ENCODE measurements around the gene ANKRD33. TPM values are rescaled to one million over a fixed set of nuclear protein-coding genes. Genes with fewer than 3 reads are reported as not detected.

Gene ANKRD33
- total and polyA plus RNA-seq, 2 of the 8 experiments (the other 6 are each of a cell fraction or from before 2014, with no cell fraction given) = 0.41 to 0.53 TPM

DNA sequence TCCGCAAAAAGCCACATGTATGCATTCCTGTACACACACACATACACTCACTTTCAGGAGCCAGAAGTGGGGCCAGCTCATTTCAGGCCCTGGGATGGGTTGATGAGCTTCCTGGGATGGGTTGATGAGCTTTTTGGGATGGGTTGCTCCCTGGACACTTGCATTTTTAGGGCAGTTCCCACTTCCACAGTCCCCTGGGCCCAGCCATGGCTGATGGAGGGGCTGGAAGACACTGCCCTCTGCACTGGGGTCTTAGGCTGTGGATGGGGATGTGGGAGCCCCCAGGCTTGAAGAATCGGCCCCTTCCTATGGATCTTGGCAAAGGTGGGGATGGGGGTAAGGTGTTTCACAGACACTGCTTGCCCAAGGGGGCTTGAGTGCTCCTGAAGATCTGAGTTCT, 32.1 kb downstream of the ANKRD33 start:
- Histone ChIP-seq H3K9me3 (ENCODE audit: insufficient read depth in 2 of 2, low read depth in 1 of 2, low read length in 1 of 2) (no peaks in the 10 kb centered on the region), H3K79me2 (ENCODE audit: control insufficient read depth in 1 of 2, insufficient read depth in 2 of 2, low read length in 2 of 2) (no peaks in the 10 kb centered on the region), H2AFZ (ENCODE audit: low read length) (no peak overlapping the region), H2BK120ac (replicated peaks; ENCODE audit: low read depth, low read length) (no peak overlapping the region), H4K91ac (replicated peaks; ENCODE audit: insufficient read length, low read length) (no peak overlapping the region), H3K27ac (ENCODE audit: low read depth, low read length) (no peak overlapping the region), H4K8ac (ENCODE audit: extremely low read depth, insufficient read depth, low read length) (no peak overlapping the region; the same call in 1 of the 2 replicates), H3K79me1 (ENCODE audit: low read depth, low read length) (no peaks in the 10 kb centered on the region), H3K4me2 (ENCODE audit: insufficient read depth in 1 of 2, low read depth in 2 of 2, low read length in 2 of 2) (no peak overlapping the region), H3K36me3 (ENCODE audit: control insufficient read depth in 2 of 4, insufficient read depth in 4 of 4, low read length in 3 of 4) (no peaks in the 10 kb centered on the region), H2BK15ac (ENCODE audit: low read length) (no peak overlapping the region), H3K4me1 (replicated peaks in 1 of 4; ENCODE audit: control insufficient read depth in 3 of 4, insufficient read depth in 4 of 4, low read length in 3 of 4) (peaks cover 2 to 14% (median 10%) of the 10 kb centered on the region in 4 experiments), H4K20me1 (replicated peaks in 1 of 2; ENCODE audit: control insufficient read depth in 1 of 2, insufficient read depth in 2 of 2, low read length in 2 of 2) (no peaks in the 10 kb centered on the region), H3K4me3 (ENCODE audit: extremely low read depth in 1 of 4, insufficient read depth in 2 of 4, low read depth in 3 of 4, low read length in 4 of 4) (no peak overlapping the region), H2BK20ac (ENCODE audit: low read length) (no peak overlapping the region), H3K23ac (ENCODE audit: insufficient read length) (no peak overlapping the region), H3K56ac (replicated peaks; ENCODE audit: insufficient read length, low read depth, low read length) (no peak overlapping the region), H3K9ac (replicated peaks in 1 of 4; ENCODE audit: extremely low read depth in 1 of 4, low read depth in 3 of 4, low read length in 3 of 4) (no peak overlapping the region), H4K5ac (ENCODE audit: insufficient read length, low read depth, low read length) (no peak overlapping the region), H3K27me3 (replicated peaks in 1 of 4; ENCODE audit: control insufficient read depth in 3 of 4, extremely low read depth in 1 of 4, insufficient read depth in 3 of 4, low read length in 3 of 4) (peaks cover 0 to 8% (median 5%) of the 10 kb centered on the region in 4 experiments; a peak in 4 of 7 replicates), H3K4ac (replicated peaks; ENCODE audit: insufficient read length, low read depth, low read length) (no peak overlapping the region), H3K14ac (ENCODE audit: insufficient read length) (no peak overlapping the region), H3K23me2 (ENCODE audit: low read depth, low read length) (no peaks in the 10 kb centered on the region; the same call in 1 of the 2 replicates), H2BK12ac (ENCODE audit: low read depth, low read length) (no peak overlapping the region), H2AK5ac (ENCODE audit: low read depth, low read length) (no peak overlapping the region), H3K18ac (ENCODE audit: extremely low read depth, low read length) (no peak overlapping the region), H2BK5ac (ENCODE audit: low read depth, low read length) (no peak overlapping the region)
- POLR2A ChIA-PET (ENCODE audit: partially characterized antibody) = no interaction called here
- CTCF ChIA-PET (ENCODE audit: partially characterized antibody) = interaction anchor here (0.5 to 8.1 kb wide), 4 partner anchors 8 to 1807 kb away, joined by 4 to 106 read pairs (median 11); no protein-coding TSS in a partner anchor
- no peak for FAIRE-seq
- WGBS, 2 experiments (ENCODE audit: extremely low coverage in 1 of 2, insufficient coverage in 1 of 2, insufficient read length in 1 of 2, insufficient replicate concordance in 2 of 2, low coverage in 1 of 2, low lambda C conversion rate in 2 of 2, missing lambda C conversion rate in 1 of 2) = 94% methylated on average over 2 of the region's 2 CpGs; no CpG with 5 or more reads in 1 of the 2 experiments
- no peak for DNase-seq (ENCODE audit: low read depth in 1 of 2, low spot score in 2 of 2)
- TF ChIP-seq RXRA (IDR thresholded peaks at IDR 0.05; ENCODE audit: insufficient read depth, low read depth, low read length) = no peak
- no peak for TF ChIP-seq EP300 (IDR thresholded peaks at IDR 0.05; ENCODE audit: borderline replicate concordance in 1 of 2, low read depth in 2 of 2, low read length in 2 of 2)
- no peak for TF ChIP-seq SIRT6 (IDR thresholded peaks at IDR 0.05; ENCODE audit: low read length)
- TF ChIP-seq POU5F1 (IDR thresholded peaks at IDR 0.05; ENCODE audit: low read depth, low read length) = no peak
- TF ChIP-seq TCF12 (IDR thresholded peaks at IDR 0.05; ENCODE audit: low read depth, low read length) = no peak
- no peak for TF ChIP-seq RFX5 (IDR thresholded peaks at IDR 0.05; ENCODE audit: borderline replicate concordance, low read depth, low read length)
- TF ChIP-seq RAD21 (IDR thresholded peaks at IDR 0.05 in 1 of 2, conservative IDR thresholded peaks at IDR 0.05 in 1 of 2; ENCODE audit: low read depth in 2 of 2, low read length in 2 of 2) = no peak
- TF ChIP-seq CBX8 (IDR thresholded peaks at IDR 0.05; ENCODE audit: borderline replicate concordance, low read depth, low read length) = no peak
- TF ChIP-seq KDM4A (IDR thresholded peaks at IDR 0.05; ENCODE audit: low read depth, low read length, severe bottlenecking) = no peak
- TF ChIP-seq CBX5 (IDR thresholded peaks at IDR 0.05; ENCODE audit: low read depth, low read length) = no peak
- TF ChIP-seq, protein P1, sequence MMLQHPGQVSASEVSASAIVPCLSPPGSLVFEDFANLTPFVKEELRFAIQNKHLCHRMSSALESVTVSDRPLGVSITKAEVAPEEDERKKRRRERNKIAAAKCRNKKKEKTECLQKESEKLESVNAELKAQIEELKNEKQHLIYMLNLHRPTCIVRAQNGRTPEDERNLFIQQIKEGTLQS (IDR thresholded peaks at IDR 0.05; ENCODE audit: insufficient read depth, low read depth, low read length) = no peak
- TF ChIP-seq BRCA1 (IDR thresholded peaks at IDR 0.05; ENCODE audit: low read depth, low read length) = no peak

All from H1 (cell line).